ENCODE results near the gene LONRF3.

LONRF3 gene

GRCh38 chrX:118974088-118974907 is at the start of gene LONRF3:
LONRF3 (plus strand) TSS chrX:118974618; CDS start chrX:118974781, 163 bp downstream.
- FAIRE-seq (no peak), DNase-seq (ENCODE audit: low spot score) (no peak)

GRCh38 chrX:118928151-118928550 is 46.3 kb upstream of the LONRF3 start:
- DNase-seq (ENCODE audit: low spot score) (no peak), FAIRE-seq (no peak)

GRCh38 chrX:118935352-118935751 is 39.1 kb upstream of the LONRF3 start:
- FAIRE-seq, result no peak
- no peak for DNase-seq (ENCODE audit: low spot score)

- DNase-seq (ENCODE audit: low spot score), result no peak
- FAIRE-seq, result no peak
These were observed 33.3 kb upstream of the LONRF3 start for GRCh38 chrX:118941147-118941546.

- FAIRE-seq (no peak), DNase-seq (ENCODE audit: low spot score) (no peak)
These were observed 31.3 kb upstream of the LONRF3 start for GRCh38 chrX:118943102-118943501.

GRCh38 chrX:118945921-118946320 is 28.5 kb upstream of the LONRF3 start:
- FAIRE-seq (no peak), DNase-seq (ENCODE audit: low spot score) (no peak)

GRCh38 chrX:118948270-118948669 is 26.1 kb upstream of the LONRF3 start:
- FAIRE-seq, result no peak
- DNase-seq (ENCODE audit: low spot score), result no peak

GRCh38 chrX:118961866-118962560 is 12.4 kb upstream of the LONRF3 start:
- FAIRE-seq (no peak), DNase-seq (ENCODE audit: low spot score) (no peak)

GRCh38 chrX:118963159-118963558 is 11.3 kb upstream of the LONRF3 start:
- no peak for DNase-seq (ENCODE audit: low spot score)
- no peak for FAIRE-seq

- DNase-seq (ENCODE audit: low spot score) (no peak), FAIRE-seq (no peak)
These were observed 10.2 kb upstream of the LONRF3 start for GRCh38 chrX:118964252-118964651.

- no peak for DNase-seq (ENCODE audit: low spot score)
- no peak for FAIRE-seq
These were observed 9.0 kb upstream of the LONRF3 start for GRCh38 chrX:118965395-118965794.

- FAIRE-seq (no peak), DNase-seq (ENCODE audit: low spot score) (no peak)
These were observed 6.4 kb upstream of the LONRF3 start for GRCh38 chrX:118968031-118968430.

- DNase-seq (ENCODE audit: low spot score) (no peak), FAIRE-seq (no peak)
These were observed 2.9 kb upstream of the LONRF3 start for GRCh38 chrX:118971552-118971951.

- DNase-seq (ENCODE audit: low spot score) (no peak), FAIRE-seq (no peak)
These were observed 880 bp upstream of the LONRF3 start for GRCh38 chrX:118973389-118974087.

- FAIRE-seq, result no peak
- no peak for DNase-seq (ENCODE audit: low spot score)
These were observed 672 bp downstream of the LONRF3 start for GRCh38 chrX:118974908-118975671.

GRCh38 chrX:118975831-118976598 is 1.6 kb downstream of the LONRF3 start:
- DNase-seq (ENCODE audit: low spot score), result peak; percentile 44
- FAIRE-seq, result no peak

- FAIRE-seq (no peak), DNase-seq (ENCODE audit: low spot score) (peak; percentile 51)
These were observed 2.4 kb downstream of the LONRF3 start for GRCh38 chrX:118976599-118977340.

GRCh38 chrX:118977424-118977823 is 3.0 kb downstream of the LONRF3 start:
- FAIRE-seq (no peak), DNase-seq (ENCODE audit: low spot score) (no peak)

GRCh38 chrX:118978451-118978850 is 4.0 kb downstream of the LONRF3 start:
- no peak for FAIRE-seq
- no peak for DNase-seq (ENCODE audit: low spot score)

- FAIRE-seq (no peak), DNase-seq (ENCODE audit: low spot score) (no peak)
These were observed 6.3 kb downstream of the LONRF3 start for GRCh38 chrX:118980761-118981160.

All from urothelium cell line (cell line).